NCI-H146 treated with DMSO at 0.1 percent for 48 hours (cell line): ENCODE data around the gene CHPT1.
A peak's percentile ranks its signal among the peaks of the same experiment; 100 is the strongest.
"Not testable (repeated sequence)": the region's sequence is repeated elsewhere in the genome, so short reads cannot be mapped to it uniquely, and the experiment has no call there.

ENCODE experiments used
- DNase-seq: peaks from one replicate; lab custom pipeline; 2025; ENCODE audit not compliant: unreplicated experiment; lab: John Stamatoyannopoulos, UW

The CHPT1 gene

GRCh38 chr12:101719566-101719965 is 22.1 kb downstream of the CHPT1 start:
- no peak for DNase-seq

GRCh38 chr12:101720118-101720517 is 22.7 kb downstream of the CHPT1 start:
- DNase-seq = no peak

- DNase-seq = no peak
These were observed 25.0 kb downstream of the CHPT1 start for GRCh38 chr12:101722392-101722791.

DNA sequence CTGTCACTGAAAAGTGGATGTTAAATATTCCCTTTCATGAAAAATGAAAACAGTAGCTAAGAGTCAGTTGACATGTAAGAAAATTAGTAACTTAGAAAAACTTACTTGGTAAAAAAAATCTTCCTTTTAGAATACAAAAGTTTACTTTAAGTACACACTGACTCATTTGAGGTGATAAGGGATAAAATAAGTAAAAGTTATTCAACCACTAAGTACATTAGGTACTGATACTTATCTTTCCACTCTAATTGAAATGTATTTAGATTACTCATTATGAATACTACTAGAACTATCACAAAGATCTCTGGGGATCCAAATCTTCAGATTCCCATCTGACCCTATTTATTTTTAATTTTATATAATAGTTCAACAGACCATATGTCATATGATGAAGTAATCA is 29.7 kb downstream of the CHPT1 start:
- no peak for DNase-seq

GRCh38 chr12:101729842-101730241 is 32.4 kb downstream of the CHPT1 start:
- no peak for DNase-seq

DNA sequence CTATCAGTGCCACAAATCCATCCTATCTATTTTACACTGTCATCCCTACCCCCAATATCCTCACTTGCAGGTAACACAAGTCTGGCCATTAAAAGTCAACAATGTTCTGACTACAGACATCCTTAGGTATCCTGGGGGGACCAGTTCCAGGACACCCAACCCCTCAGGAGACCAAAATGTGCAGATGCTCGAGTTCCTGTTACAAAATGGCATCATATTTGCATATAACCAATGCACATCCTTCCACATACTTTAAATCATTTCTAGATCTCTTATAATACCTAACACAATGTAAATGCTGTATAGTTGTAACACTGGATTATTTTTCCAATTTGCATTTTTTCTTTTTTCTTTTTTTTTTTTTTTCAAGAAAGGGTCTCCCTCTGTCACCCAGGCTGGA is 34.9 kb downstream of the CHPT1 start:
- DNase-seq = no peak

GRCh38 chr12:101733166-101733565 is 35.7 kb downstream of the CHPT1 start:
- no peak for DNase-seq

- not testable (repeated sequence) for DNase-seq
These were observed 37.0 kb downstream of the CHPT1 start for GRCh38 chr12:101734482-101734881.

GRCh38 chr12:101737476-101737875 is 40.0 kb downstream of the CHPT1 start:
- DNase-seq = no peak

- DNase-seq = no peak
These were observed 41.7 kb downstream of the CHPT1 start, which contains the start of gene SYCP3 for GRCh38 chr12:101738920-101739665. Gene SYCP3, minus strand, starts transcription at chr12:101739462. Its CDS starts 1,527 bp downstream, at chr12:101737935.

GRCh38 chr12:101740566-101740965 is 43.1 kb downstream of the CHPT1 start:
- no peak for DNase-seq

GRCh38 chr12:101740980-101741379 is 43.5 kb downstream of the CHPT1 start:
- DNase-seq = no peak

DNA sequence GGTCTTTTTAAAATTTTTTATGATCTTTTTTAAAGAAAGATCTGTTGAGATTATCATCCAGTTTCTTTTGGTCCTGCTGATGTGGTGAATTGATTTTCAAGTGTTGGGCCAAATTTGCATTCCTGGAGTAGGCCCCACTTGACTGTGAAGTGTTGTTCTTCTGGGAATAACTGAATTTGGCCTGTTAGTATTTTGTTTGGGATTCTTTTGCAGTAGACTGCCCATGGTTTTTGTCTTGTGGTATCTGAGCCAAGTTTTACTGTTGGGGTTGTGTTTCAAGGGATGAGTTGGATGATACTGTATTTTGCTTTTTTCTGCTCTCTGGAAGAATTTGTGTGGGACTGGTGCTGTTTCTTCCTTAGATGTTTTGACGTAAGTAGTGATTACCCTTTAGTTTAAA is 45.8 kb downstream of the CHPT1 start:
- DNase-seq = no peak

DNA sequence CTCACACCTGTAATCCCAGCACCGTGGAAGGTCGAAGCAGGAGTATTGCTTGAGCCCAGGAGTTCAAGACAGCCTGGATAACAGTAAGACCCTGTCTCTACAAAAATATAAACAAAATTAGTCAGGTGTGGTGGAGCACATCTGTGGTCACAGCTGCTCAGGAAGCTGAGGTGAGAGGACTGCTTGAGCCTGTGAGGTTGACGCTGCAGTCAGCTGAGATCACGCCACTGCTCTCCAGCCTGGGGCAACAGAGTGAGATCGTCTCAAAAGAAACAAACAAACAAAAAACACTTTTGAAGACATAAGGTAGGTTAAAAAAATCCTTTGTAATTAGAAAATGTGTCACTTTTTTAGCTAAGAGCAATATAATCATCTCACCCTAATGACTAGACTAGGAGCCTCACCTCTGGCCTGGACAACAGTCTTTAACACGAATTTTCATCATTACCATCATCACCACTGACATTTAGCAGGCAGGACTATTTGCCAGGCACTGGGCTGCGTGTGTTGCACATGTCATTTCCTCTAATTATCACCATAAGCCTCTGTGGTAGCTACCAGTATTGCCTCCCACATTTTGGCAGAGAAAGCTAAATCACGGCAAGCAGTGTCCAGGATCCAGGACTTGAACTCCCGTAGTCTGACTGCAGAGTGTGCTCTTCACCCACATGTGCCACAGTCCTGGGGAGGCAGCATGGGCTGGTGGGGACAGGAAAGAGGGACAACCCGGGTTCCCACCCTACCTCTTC is 46.5 kb downstream of the CHPT1 start:
- DNase-seq = no peak

- DNase-seq = no peak
These were observed 48.0 kb downstream of the CHPT1 start for GRCh38 chr12:101745481-101745880.

DNA sequence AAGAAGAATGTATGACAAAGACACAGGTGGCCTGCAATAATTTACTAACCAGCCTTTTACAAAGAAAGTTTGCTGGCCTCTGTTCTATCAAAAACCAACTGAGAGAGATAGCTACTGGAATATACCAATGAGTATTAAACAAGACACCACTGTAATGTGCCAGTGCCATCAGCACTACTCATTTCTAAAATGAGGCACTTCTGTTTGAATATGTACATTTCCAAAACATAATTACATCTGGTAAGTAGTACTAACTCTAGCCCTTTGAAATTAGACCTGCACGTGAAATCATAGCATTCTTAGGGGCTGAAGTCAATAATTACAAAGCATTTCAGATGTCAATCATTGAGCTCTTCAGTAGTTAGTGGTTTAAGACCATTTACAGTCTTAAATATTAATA is 48.8 kb downstream of the CHPT1 start:
- DNase-seq = no peak

GRCh38 chr12:101746661-101747060 is 49.2 kb downstream of the CHPT1 start:
- no peak for DNase-seq

GRCh38 chr12:101747697-101748096 is 50.3 kb downstream of the CHPT1 start:
- no peak for DNase-seq

DNA sequence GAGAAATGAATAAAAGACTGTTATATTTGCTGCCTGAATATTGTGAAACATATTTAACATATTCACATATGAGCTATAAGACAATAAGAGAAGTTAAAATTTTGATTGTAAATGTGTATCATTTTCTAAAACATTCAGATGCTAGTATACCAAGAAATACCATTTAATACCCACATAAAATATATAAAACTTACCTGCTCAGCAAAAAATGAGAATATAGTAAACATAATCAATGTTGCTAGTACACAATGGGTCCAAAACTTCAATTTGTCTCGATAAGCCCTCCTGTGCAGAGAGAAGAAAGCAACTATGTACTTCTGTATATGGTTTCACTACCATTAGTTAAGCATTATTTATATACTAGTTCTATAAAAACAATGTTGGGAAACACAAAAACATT is 51.5 kb downstream of the CHPT1 start:
- DNase-seq = no peak

DNA sequence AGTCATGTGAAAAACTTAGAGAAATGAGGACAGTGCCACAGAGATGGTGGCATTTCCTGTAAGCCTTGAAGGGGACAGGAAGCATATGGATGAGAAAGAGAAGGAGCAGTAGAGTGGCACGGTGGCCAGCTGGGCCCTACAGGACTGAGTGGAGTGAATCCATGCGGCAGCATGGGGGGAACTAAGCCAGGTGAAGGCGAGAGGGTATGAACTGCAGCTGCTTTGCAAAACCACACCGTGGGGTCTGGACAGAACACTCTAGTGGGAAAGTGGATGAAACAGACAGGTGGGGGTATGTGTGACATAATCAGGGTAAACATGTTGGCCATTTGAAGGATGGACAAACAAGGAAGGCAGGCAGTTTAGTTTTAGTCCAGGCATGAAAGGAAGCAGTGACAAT is 52.2 kb downstream of the CHPT1 start:
- DNase-seq = no peak

- DNase-seq = no peak
These were observed 52.7 kb downstream of the CHPT1 start for GRCh38 chr12:101750152-101750551.

DNA sequence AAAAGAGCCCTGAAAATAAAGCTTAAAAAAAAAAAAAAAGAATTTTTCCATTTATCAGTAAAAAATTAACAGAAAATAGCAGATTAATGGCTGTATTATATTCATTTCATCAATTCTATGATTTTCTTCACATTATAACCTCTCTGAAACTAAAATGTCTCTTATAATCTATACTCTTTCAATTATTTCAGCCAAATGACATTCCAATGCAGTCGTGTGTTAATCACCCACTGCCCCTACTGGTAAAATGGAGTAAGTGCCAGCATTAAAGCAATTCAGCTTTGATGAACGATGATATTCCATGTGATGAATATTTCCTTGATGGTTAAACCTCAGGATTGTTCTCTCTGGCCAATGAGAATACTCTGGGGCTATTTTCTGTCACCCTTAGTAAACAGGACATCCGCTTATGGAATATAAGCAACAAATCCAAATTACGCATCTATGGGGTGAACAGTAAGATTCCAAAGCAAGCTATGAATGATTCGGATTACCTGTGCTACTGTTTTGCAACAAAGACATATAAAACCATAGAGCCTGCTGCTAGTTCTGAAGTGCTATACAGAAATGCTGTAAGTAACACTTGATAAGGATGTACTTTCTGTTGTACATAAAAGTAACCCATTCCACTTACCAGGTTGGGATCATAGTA is 62.1 kb downstream of the CHPT1 start:
- peak; percentile 12 for DNase-seq
